SKM-1 treated with dmso at 0.1 percent for 144 hours (cell line): ENCODE measurements around the gene PPM1G.

ENCODE experiments used
- DNase-seq: peaks from one replicate; lab custom pipeline; 2025; ENCODE audit not compliant: unreplicated experiment; lab: John Stamatoyannopoulos, UW

Gene PPM1G

GRCh38 chr2:27412419-27413152 is 3.2 kb upstream of the PPM1G start:
- DNase-seq = no peak

DNA sequence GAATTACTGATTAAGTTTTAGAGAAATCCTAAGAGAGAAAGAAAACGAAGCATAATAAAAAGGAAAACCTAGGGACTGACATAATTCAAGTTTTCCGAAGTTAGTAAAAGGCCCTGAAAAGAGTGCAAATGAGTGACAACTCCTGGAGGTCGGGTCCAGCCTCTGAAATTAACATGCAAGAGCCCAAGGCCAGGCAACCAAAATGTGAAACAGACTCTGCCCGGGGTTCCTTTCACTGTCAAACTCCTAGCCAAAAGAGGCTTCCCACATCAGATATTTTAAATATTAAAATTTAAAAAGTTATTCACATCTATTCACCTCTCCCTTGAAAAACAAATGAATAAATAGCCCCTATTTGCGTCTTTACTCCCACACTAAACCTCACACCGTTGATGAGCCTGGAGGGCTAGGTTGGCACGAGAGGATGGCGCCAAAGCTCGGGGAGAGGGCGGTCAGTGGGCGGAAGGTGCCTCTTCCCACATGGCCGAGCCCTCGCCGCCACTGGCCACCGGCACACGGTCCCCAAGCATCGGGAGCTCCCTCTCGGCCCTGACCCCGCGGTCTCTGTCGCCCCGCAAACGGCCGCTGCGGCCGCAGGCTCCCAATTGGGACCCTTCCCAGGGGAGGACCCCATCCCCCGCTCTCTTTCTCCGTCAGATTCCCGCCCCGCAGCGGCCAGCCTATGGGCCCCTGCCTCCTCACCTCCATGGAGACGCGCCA is 630 bp downstream of the PPM1G start:
- DNase-seq = no peak

GRCh38 chr2:27407798-27408491 is 1.4 kb downstream of the PPM1G start:
- DNase-seq = no peak

DNA sequence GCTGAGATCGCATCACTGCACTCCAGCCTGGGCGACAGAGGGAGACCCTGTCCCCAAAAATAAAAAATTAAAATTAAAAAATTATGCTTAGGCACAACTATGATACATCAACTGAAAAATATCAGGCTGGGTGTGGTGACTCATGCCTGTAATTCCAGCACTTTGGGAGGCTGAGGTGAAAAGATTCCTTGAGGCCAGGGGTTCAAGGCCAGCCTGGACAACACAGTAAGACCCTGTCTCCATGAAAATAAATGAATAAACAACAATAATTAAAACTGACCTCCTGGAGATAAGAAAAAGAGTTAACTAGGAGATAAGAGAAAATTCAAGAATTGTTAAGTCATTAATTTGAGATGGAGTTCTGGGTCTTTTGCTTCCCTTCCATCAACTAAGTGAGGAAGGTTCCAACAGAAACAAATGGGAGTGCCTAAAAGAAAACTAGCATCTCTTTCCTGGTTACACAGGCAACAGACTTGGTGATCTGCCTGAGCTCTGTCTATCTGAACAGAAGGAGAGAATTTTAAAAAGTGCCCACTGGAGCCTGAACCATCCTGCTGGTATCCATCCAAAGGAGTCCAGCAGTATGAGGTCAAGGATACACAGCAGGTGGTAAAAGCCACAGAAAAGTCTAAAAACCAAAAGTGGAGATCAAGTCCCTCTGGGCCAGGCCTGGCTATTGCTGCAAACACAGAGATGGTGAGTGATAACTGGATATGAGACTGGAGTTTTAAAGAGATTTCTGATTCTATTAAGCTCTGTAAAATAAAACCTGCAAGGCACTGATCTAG is 8.8 kb downstream of the PPM1G start:
- DNase-seq = no peak

DNA sequence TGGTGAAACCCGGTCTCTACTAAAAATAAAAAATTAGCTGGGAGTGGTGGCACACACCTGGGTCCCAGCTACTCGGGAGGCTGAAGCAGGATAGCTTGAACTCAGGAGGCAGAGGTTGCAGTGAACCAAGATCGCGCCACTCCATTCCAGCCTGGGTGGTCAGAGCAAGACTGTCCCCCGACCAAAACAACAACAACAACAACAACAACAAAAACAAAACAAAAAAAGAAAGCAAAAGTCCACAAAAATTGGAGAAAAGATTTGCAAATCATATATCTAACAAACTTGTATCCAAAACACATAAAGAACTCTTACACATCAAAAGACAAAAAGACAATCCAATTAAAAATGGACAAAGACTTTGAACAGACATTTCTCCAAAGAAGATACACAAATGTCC is 10.4 kb downstream of the PPM1G start:
- DNase-seq = no peak

GRCh38 chr2:27393225-27393624 is 16.2 kb downstream of the PPM1G start:
- no peak for DNase-seq

DNA sequence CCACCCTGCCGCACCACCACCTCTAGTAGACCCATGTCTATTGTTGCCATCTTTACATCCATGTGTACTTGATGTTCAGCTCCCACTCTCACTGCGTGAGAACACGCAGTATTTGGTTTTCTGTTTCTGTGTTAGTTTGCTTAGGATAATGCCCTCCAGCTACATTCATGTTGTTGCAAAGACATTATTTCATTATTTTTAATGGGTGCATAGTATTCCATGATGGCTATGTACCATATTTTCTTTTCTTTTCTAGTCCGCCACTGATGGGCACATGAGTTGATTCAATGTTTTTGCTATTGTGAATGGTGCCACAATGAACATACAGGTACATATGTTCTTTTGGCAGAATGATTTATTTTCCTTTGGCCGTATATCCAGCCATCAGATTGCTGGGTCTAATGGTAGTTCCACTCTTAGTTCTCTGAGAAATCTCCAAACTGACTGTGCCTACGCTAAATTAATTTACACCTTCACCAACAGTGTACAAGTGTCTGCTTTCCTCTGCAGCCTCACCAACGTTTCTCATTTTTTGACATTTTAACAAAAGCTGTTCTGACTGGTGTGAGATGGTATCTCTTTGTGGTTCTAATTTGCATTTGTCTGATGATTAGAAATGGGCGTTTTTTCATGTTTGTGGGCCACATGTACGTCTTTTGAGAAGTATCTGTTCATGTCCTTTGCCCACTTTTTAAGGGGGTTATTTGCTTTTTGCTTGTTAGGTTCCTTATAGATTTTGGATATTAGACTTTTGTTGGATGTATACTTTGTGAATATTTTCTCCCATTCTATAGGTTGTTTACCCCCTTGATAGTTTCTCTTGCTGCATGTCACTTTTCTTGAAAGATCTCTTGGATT is 18.3 kb downstream of the PPM1G start:
- DNase-seq = no peak

DNA sequence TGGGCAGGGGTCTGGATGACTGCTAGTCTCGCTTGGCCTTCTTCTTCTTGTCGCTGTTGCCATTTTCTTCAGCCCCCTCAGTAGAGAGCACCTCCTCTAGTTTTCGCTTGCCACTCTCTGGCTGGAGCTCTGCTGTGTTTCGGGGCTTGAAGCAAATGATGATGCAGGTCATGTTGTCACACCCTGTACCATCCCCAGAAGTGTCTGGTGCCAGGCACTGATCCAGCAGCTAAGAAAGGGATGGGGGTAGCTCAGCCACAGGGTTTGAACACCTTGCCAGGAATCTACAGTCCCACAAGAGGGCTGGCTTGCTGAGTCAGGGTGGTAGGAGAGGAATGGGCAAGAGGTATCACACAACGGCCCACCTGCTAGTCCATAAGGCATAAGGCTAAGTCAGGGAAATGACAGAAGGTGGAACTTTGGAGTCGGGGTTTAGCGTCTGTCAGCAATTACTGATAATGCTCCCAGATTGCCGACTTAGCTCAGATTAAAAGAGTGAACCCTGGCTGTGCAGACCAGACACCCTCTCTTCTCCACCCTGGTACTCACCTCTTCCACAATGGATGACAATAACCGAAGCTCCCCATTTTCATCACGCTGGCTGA is 27.7 kb downstream of the PPM1G start:
- DNase-seq = no peak

GRCh38 chr2:27380626-27381545 is 28.5 kb downstream of the PPM1G start, which contains the start of gene ZNF513:
Gene ZNF513 (minus strand): TSS chr2:27380734. CDS start chr2:27380526, 208 bp downstream.
- DNase-seq = no peak

DNA sequence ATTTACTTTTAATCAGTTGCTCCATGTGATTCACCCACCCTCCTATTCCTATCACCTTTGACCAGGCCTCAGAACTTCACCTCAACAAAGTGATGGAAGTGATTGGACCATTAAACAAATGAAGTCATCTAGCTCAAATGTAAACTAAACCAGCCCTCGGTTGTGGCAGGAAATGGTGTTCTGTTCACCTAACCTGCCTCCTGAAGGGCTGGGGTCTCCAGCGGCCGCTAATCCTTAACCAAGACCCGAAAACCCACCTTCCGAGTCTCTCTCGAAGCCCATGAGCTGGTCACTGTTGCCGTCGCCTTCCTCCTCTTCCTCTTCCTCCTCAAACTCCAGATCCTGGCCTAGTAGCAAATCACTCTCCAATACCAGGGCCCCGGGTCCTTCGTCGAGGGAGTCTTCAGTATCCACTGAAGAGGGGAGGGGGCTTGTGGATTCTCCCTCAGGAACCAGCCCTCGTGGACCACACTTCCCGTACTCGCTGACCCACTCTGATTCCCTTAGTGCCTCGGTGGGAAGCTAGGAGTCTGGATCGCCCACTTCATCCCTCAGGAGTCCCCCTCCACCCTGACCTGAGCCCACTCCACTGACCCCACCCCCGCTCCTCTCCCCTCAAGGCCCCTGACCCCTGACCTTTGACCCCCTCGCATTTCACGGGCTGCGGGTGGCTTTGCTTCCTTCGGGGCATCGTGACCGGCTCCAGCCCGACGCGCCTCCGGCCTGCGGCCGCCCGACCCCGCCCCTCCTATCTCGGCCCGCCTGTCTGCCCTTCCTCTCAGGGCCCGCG is 29.4 kb downstream of the PPM1G start:
- no peak for DNase-seq

DNA sequence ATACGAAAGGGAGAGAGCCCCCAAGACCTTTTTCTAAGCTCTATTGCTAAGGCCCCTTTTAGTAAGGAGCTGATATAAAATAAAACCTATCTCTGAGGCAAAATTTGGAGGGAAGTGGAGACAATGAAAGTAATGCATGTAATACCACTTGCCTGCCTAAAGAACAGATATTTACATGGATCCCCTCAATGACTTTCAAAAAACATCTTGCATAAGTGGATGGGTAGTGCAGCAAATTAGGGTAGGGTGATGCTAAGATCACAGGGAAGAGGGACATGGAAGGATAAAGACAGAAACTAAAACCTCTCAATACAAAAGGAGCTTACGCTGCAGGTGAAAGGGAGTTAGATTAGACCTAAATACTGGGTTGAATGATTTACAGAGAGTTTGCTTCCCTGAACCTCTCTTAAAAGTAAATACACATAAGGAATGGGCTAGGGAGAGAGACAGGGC is 30.0 kb downstream of the PPM1G start:
- no peak for DNase-seq

- no peak for DNase-seq
These were observed 30.5 kb downstream of the PPM1G start for GRCh38 chr2:27378809-27379290.

DNA sequence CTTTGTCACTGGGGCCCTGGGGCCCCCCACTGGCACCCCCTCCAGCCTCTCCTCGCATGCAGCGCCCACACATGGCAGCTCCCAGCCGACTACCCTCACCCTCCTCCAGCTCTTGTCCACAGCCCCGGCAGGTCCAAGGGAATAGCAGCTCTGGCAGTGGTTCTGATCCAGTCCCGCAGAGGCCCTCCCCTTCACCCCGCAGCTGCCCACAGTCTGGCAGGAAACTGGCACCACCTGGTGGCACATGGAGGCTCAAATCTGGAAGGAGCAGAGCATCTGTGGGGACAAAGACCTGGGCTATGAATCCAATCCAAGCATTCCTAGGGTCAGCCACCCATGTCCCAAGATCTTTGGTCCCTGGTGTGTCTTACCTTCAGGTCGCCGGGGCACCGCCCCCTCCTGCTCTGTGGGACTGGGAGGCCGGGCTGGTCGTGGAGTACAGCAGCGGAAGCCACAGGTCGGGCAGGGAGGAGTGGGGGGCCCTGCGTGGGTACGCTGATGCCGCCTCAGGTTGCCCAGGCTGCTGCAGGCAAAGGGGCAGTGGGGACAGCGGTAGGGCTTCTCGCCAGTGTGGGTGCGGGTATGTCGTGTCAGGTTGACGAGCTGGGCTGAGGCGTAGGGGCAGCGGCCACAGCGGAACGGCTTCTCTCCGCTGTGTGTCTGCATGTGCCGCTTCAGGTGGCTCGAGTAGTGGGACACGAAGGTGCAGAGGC is 31.1 kb downstream of the PPM1G start:
- DNase-seq = no peak

- DNase-seq = no peak
These were observed 31.7 kb downstream of the PPM1G start for GRCh38 chr2:27377618-27378095.

- no peak for DNase-seq
These were observed 32.3 kb downstream of the PPM1G start for GRCh38 chr2:27376866-27377617.

DNA sequence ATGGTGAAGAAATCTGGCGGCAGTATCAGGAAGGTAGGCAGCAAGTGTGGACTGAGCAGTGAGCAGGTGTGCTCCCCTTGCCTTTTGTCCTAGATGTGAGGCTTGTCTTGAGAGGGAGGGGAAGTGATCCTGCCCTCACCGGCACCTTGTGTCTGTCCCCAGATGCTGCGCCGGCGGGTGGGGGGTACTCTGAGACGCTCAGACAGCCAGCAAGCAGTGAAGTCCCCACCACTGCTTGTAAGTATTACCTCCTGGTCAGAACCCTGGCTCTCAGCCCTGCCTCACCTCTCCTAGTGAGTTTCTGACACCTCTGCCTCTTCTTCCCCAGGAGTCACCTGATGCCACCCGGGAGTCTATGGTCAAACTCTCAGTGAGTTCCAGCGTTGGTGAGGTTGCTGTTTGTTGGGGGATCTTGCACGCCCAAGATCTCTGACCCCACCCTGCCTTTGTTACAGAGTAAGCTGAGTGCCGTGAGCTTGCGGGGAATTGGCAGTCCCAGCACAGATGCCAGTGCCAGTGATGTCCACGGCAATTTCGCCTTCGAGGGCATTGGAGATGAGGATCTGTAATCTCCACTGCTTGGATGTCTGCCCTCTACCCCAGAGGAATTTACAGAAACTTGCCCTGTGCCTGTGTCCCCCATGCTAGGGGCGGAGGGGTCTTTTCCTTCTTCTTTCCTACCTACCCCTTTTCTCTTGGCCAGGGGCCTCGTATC is 33.1 kb downstream of the PPM1G start:
- DNase-seq = no peak
